GM19372 (cell line): ENCODE measurements around the gene CEP152.
A peak's percentile ranks its signal among the peaks of the same experiment; 100 is the strongest.
"Not testable (repeated sequence)": the region's sequence is repeated elsewhere in the genome, so short reads cannot be mapped to it uniquely, and the experiment has no call there.

Source experiments
- ATAC-seq: cut with Tn5 transposase; IDR thresholded peaks from one replicate; pipeline ENCODE4 v1.9.1; 2021; ENCODE audit warnings: mild to moderate bottlenecking, low read depth, moderate library complexity; ENCODE audit not compliant: unreplicated experiment

Gene CEP152

GRCh38 chr15:48806151-48806550, 4.7 kb downstream of the CEP152 start:
- no peak for ATAC-seq

GRCh38 chr15:48805591-48805990, 5.3 kb downstream of the CEP152 start:
- ATAC-seq, result no peak

- no peak for ATAC-seq
Observed at GRCh38 chr15:48803877-48804276, 7.0 kb downstream of the CEP152 start.

GRCh38 chr15:48802867-48803266, 8.0 kb downstream of the CEP152 start:
- no peak for ATAC-seq

- ATAC-seq, result no peak
Observed at GRCh38 chr15:48802257-48802656, 8.6 kb downstream of the CEP152 start.

GRCh38 chr15:48800811-48801455, 9.9 kb downstream of the CEP152 start:
- no peak for ATAC-seq

- ATAC-seq, result no peak
Observed at GRCh38 chr15:48800245-48800644, 10.6 kb downstream of the CEP152 start.

GRCh38 chr15:48798319-48798718, 12.6 kb downstream of the CEP152 start:
- ATAC-seq, result no peak

GRCh38 chr15:48796930-48797329, 13.9 kb downstream of the CEP152 start:
- no peak for ATAC-seq

GRCh38 chr15:48796521-48796920, 14.3 kb downstream of the CEP152 start:
- no peak for ATAC-seq

GRCh38 chr15:48795901-48796300, 15.0 kb downstream of the CEP152 start:
- no peak for ATAC-seq

- ATAC-seq, result peak; percentile 94
Observed at GRCh38 chr15:48794697-48795134, 16.2 kb downstream of the CEP152 start.

- no peak for ATAC-seq
Observed at GRCh38 chr15:48792408-48792807, 18.5 kb downstream of the CEP152 start.

- not testable (repeated sequence) for ATAC-seq
Observed at GRCh38 chr15:48790466-48791115, 20.3 kb downstream of the CEP152 start.

GRCh38 chr15:48785712-48786111, 25.2 kb downstream of the CEP152 start:
- ATAC-seq, result no peak

- ATAC-seq, result no peak
Observed at GRCh38 chr15:48785195-48785594, 25.7 kb downstream of the CEP152 start.

GRCh38 chr15:48784756-48785155, 26.1 kb downstream of the CEP152 start:
- ATAC-seq, result no peak

GRCh38 chr15:48782911-48783310, 28.0 kb downstream of the CEP152 start:
- ATAC-seq, result no peak

GRCh38 chr15:48781481-48782081, 29.3 kb downstream of the CEP152 start:
- no peak for ATAC-seq

- no peak for ATAC-seq
Observed at GRCh38 chr15:48781017-48781416, 29.9 kb downstream of the CEP152 start.

- ATAC-seq, result no peak
Observed at GRCh38 chr15:48778331-48778730, 32.5 kb downstream of the CEP152 start.
